Activated T-cell treated with anti-CD3 and anti-CD28 coated beads, Interleukin-2, amount 50 U/mL, for 24 hours (primary cell): ENCODE data around the gene OR5P2.

Experiments
- DNase-seq: peaks from one replicate; pipeline ENCODE4 v3.0.0-alpha.2; 2020
- H3K27ac Mint-ChIP-seq: 2 replicates; pipeline ENCODE4 v1.8.0; 2020; ENCODE audit warnings: mild to moderate bottlenecking, mixed read lengths
- H3K27me3 Mint-ChIP-seq: 2 replicates; pipeline ENCODE4 v1.8.0; 2020; ENCODE audit warnings: mixed read lengths
- H3K36me3 Mint-ChIP-seq: 2 replicates; pipeline ENCODE4 v1.8.0; 2020; ENCODE audit warnings: low read depth, mixed read lengths
- H3K4me1 Mint-ChIP-seq: 2 replicates; pipeline ENCODE4 v1.8.0; 2020; ENCODE audit warnings: low read depth, mixed read lengths
- H3K4me3 Mint-ChIP-seq: 2 replicates; pipeline ENCODE4 v1.8.0; 2020; ENCODE audit warnings: mild to moderate bottlenecking, moderate library complexity, mixed read lengths
- H3K9me3 Mint-ChIP-seq: 2 replicates; pipeline ENCODE4 v1.8.0; 2020; ENCODE audit warnings: mixed read lengths

OR5P2 gene

DNA sequence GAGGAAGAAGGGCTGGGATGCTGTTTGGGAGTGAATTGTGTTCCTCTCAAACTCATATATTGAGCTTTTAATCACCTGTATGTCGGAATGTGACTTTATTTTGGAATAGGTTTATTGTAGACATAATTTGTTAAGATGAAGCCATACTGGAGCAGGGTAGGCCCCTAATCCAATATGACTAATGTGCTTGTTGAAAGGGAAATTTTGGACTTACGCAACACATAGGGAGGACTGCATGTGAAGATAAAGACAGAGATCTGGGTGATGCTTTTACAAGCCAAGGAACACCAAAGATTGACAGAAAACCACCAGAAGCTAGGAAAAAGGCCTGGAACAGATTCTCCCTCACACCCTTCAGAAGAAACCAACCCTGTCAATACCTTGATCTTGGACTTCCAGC lies 47.3 kb downstream of the OR5P2 start:
- H3K27ac Mint-ChIP-seq, result no peak overlapping the region
- no peaks in the 10 kb centered on the region for H3K36me3 Mint-ChIP-seq
- DNase-seq, result no peak
- H3K9me3 Mint-ChIP-seq, result no peaks in the 10 kb centered on the region
- no peaks in the 10 kb centered on the region for H3K27me3 Mint-ChIP-seq
- H3K4me3 Mint-ChIP-seq, result no peak overlapping the region
- H3K4me1 Mint-ChIP-seq, result peaks cover 4% of the 10 kb centered on the region
